NCI-H1048 (cell line): ENCODE measurements around the gene VILL.
"Not testable (repeated sequence)": the region's sequence is repeated elsewhere in the genome, so short reads cannot be mapped to it uniquely, and the experiment has no call there.

Experiments
- DNase-seq: peaks from one replicate; lab custom pipeline; 2025; lab: John Stamatoyannopoulos, UW

The VILL gene

GRCh38 chr3:38017445-38018295 is 27.1 kb downstream of the VILL start:
- no peak for DNase-seq

DNA sequence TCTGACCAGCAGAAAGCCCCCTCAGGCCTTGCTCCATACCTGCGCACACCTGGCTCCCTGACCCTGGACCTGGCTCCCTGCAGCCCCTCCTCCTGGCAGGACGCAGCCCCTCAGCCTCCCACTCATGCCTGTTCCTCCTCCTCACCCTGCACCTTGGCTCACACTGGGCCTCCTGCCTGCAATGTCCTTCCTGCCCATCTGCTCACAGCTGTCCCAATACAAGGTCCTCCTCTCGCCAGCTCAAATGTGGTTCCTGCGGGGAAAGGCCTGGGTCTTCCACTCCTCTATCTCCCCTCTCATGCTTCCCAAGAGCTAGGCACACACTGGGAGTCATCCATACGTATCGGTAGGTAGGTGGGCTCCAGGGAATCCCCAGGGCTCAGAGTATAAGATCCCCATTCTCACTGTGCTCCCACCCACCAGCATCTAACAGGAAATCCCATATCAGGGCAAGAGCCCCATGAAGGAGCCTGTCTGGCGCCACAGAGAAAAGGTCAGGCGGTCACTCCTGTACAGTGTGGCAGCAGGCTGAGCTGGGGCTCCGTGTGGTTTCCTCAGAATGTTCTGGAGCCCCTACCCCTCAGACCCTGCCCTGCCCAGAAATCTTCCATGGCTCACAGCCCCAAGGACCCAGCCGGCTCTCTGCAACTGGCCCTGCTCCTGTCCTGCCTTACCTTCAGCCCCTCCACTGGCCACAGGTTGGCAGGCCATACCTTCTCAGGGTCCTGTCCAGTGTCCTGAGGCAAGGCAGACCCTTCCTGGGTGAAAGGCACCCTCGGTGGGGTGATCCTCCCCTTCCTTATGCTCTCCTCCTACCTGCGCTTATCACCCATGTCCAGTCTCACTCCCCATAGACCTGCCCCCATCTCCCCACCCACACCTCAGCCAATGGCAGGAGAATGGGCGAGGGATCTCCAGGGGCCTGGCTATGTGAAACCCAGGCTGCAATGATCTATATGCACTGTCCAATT is 28.0 kb downstream of the VILL start:
- DNase-seq = no peak

DNA sequence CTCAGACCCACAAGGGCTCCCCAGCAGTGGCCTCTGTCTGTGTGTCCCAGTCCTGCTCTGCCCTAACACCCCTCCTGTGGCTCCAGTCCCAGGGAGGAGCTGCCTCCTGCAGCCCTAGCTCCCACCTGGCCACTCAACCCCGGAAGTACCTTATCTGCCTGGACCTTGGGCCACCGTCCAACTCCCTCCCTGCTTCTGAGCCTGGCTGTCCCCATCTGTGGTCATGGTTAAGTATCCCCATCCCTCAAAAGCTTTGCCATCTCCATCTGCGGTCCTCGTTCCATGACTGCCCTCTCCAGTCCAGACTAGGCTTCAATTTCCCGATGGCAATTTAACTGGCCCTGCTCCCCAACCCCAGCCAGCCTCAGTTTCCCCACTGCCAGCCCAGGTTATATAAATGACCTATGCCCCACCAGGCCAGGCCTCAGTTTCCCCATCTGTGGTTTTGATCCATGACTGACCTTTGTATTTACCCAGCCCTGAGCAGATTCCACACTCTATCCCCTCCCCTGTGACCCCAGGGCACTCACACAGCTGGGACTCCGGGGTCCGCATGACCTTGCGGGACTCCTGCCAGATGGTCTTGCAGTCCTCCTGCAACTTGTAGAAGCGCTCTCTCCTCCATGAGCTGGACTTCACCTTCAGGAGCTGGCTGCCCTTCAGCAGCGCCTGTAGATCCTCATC is 29.2 kb downstream of the VILL start:
- no peak for DNase-seq

- DNase-seq = no peak
Measured at GRCh38 chr3:38020342-38020726, 29.7 kb downstream of the VILL start.

GRCh38 chr3:38021196-38021595 is 30.6 kb downstream of the VILL start:
- DNase-seq = no peak

GRCh38 chr3:38022301-38022700 is 31.7 kb downstream of the VILL start:
- no peak for DNase-seq

DNA sequence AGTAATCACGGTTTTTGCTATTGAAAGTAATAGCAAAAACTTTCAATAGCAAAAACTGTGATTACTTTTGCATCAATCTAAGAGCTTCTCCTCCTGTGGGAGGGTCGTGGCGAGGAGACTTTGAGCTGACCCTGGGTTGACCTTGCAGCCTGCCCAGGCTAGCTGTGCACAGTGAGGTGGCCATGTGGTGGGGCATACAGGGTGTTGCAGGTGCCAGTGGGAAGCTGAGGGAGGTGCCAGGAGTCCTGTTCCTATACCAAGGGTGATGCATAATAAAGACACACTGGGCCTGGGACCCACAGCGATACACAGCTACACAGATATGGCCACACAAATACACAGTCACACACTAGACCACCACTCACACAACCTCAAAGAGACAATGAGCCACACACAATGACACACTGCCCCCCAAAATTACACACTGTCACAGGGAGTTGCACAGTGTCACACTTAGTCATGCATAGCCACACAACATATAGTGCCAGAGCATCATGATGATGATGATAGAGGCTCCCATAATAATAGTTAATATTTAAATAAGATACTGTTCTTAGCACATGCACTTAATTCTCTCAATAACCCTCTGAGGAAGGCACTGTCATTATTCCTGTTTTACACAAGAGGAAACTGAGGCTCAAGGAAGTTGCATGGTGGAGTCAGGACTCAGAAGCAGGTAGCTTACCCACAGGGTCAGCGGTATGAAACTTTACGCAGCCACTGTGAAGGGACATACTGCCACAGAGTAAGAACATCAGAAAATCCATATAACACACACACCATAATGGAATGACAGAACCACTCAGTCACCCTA is 32.5 kb downstream of the VILL start:
- no peak for DNase-seq

DNA sequence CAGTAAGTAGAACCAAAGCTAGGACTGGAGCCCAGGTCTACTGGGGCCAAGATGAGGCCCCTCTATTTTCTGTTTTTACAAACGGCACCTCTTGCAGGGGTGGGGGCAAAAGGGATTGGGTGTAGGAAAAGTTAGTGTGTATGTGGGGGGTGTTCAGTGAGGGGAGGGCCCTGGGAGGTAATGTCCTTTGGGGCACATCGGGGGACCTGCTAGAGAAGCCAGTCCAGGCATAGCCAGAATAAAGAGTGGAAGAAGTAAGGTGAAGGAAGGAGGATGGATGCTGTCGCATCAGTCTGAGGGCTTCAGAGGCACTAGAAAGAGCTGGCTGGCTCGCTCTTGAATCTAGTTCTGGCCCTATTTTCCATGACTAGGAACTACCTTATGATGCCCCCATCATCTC is 36.3 kb downstream of the VILL start:
- no peak for DNase-seq

DNA sequence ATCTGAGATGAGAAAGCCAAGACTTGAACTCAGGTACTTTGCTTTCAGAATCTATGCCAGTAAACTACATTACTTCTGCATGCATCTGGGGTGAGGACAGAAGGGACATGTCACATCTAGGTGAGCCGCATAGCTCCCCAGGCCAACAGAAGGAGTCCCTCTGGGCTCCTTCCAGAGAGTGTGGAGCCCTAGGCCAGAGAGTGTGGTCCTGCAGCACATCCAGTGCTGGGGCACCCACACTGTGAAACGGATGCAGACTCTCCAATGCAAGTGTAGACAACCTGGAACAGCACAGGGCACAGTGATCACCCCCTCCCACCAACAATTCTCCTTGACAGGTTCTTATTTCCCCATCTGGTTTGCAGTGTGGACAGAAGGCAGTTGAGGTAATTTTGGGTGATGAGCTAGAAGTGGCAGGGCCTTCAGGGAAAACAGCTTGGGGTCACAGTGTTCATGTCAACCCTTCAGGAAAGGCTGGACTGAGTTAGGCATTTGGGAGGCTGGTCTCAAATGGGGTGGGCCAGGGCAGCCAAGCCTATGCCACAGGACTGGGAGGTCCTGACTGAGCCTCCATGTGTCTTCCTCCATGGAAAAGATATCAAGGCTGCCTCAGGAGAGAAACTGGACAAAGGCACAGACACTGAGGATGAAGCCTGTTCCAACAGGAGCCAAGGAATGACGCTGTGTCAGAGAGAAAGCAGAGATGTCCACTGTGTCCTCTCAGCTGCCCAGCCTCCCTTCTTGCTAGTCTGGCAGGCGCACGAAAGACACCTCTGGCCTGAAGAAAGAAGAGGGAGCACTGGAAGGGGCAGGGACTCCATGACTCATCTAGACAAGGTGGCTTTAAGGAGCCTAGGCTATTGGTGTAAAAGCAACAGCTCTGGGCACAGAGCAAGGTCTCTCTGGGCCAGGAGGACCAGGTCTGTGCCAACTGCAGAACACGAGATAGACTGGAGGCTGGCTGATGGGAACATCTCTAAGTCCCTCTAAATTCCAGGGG is 37.2 kb downstream of the VILL start:
- no peak for DNase-seq

DNA sequence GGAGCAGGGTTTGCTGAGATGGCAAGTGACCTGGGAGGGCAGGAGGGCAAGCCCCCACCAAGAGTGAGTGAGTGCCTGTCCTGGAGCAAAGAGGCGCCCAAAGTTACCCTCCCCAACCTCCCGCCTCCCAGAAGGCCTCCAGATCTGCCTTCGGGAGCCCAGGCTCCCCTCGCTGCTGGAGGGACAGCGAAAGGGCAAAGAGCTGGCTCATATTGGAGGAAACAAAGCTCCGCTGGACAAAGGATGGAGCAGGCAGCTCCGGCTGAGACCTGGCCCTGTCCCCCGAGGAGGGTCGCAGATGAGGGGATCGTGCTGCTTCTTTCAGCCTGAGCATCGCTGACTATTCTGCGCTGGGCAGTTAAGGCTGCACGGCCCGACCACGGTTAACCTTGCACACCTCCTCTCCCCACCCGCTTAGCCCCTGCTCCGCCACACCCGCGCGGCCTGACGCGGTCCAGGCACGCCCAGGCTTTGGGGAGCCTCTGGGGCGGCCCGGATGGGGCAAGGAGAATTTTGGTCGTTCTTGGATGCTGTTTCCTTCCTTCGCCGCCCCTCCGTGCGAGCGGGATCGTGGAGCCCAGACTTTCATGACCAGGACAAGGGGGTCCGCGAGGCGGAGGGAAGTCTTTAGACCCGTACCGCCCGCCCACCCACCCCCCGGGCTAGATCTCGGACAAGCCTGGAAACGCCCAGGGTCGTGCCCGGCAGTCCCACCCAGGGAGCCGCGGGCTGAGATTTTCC is 38.2 kb downstream of the VILL start:
- DNase-seq = no peak

GRCh38 chr3:38029400-38030125 is 39.0 kb downstream of the VILL start, which contains the start of gene PLCD1:
Gene PLCD1, minus strand, starts transcription at chr3:38029642. Its CDS starts 103 bp downstream, at chr3:38029539.
- no peak for DNase-seq

DNA sequence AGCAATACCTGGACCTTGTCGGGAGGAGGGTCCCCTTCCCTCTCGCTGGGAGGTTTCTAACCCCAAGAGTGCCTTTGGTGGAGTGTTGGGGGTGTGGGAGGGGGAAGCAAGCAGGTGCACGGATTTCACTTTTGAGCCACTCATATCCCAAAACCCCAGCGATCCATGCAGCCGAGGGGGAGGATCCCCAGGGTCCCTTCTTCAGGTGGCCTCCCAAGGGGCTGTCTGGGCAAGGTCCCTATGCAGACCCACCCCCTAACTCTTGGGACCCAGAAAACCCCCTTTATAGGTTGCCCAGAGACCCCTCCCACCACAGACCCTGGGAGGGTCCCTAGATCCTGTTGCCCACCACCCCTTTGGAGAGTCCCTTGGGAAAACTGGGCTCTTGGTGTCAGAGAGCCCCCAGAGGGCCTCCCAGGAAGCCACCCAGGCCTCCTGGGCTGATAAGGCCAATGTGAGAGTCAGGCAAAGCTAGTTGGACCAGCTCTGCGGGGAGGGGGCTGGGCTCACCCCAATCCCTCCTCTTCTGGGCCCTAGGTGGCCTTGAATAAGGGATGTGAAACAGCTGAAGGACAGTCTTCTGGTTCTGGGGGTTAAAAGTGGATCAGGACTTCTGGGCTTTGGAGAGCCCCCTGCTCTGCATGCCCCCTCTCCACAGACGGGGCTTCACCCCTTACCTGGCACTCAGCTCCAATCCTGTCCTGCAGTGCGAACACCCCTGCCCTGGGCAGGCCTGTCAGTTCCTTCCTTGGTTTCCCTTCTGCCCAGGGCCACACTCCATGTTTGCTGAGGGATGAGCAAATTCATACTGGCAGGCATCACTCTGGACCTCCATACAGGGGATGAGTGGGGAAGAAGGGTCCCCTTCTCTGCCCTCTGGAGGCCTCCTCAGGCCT is 39.8 kb downstream of the VILL start:
- DNase-seq = no peak

DNA sequence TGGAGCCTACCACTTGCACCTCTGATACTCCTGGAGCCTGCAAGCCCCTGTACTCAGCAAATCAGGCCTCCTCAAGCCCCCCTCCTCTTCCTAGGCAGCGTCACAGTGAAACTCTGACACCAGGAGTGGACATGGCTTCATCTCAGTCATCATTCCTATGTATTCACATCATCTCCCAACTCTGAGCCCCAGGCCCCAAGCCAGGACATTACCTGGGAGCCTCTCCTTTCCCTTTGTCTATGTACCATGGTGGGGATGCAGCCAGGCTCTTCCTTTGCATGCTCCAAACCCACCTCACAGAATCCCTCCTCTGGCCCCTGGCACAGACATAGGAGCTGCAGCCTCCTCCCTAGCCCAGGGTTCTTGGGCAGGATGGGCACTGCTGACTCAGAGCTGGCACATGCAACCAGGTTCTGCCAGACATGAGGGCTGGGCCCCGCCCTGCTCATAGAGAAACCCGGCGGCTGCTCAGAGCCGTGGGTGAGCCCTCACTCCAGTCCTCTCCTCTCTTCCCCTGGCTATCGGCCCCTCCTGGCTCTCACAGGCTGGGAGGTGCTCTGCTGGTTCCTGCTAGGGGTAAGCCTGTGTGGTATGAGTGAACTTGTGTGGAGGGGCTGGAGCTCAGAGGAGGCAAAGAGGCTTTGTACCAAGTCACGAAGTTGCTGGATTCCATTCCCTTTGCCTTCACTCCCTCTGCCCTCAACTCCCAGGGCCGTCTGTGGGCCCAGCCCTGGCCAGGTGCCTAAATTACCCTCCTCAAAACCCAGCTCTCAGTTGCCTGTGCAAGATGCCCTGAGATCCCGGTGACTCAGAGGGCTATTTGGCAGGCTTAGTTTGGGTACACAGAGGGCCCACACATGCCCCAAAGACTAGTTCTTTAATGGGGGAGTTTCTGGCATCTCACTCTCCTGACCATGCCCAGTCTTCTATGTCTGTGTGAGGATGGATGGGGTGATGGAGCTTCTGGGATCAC is 40.7 kb downstream of the VILL start:
- no peak for DNase-seq

GRCh38 chr3:38032328-38032865 is 41.8 kb downstream of the VILL start:
- no peak for DNase-seq

GRCh38 chr3:38033586-38033985 is 43.0 kb downstream of the VILL start:
- DNase-seq = not testable (repeated sequence)

GRCh38 chr3:38034335-38034734 is 43.7 kb downstream of the VILL start:
- DNase-seq = not testable (repeated sequence)
